Chondrocyte (in vitro differentiated cells): ENCODE measurements around the gene CHCHD1. TPM values are rescaled to one million over a fixed set of nuclear protein-coding genes. Genes with fewer than 3 reads are reported as not detected.
"Not testable (repeated sequence)": the region's sequence is repeated elsewhere in the genome, so short reads cannot be mapped to it uniquely, and the experiment has no call there.

Experiments
- DNase-seq: peaks from one replicate; pipeline ENCODE4 v3.0.0; 2021; ENCODE audit warnings: mixed read lengths, low spot score
- H3K27ac Mint-ChIP-seq: one replicate; pipeline ENCODE4 v1.8.0; 2021; ENCODE audit warnings: mild to moderate bottlenecking, moderate library complexity, mixed read lengths; ENCODE audit not compliant: unreplicated experiment
- H3K27me3 Mint-ChIP-seq: 2 replicates; pipeline ENCODE4 v1.8.0; 2021; ENCODE audit warnings: low read depth, mixed read lengths
- H3K36me3 Mint-ChIP-seq: 2 replicates; pipeline ENCODE4 v1.8.0; 2021; ENCODE audit warnings: low read depth, mixed read lengths
- H3K4me1 Mint-ChIP-seq: 2 replicates; pipeline ENCODE4 v1.8.0; 2021; ENCODE audit warnings: low read depth, mild to moderate bottlenecking, mixed read lengths
- H3K4me3 Mint-ChIP-seq: one replicate; pipeline ENCODE4 v1.8.0; 2021; ENCODE audit warnings: mild to moderate bottlenecking, moderate library complexity, mixed read lengths; ENCODE audit not compliant: unreplicated experiment
- H3K9me3 Mint-ChIP-seq: 2 replicates; pipeline ENCODE4 v1.8.0; 2021; ENCODE audit warnings: low read depth, mixed read lengths
- total RNA-seq: library from RNA; stranded (reverse); gene quantifications from 3 replicates; pipeline ENCODE4 v1.2.1, GENCODE V29; 2021
- TF ChIP-seq, protein P1 (sequence below): fragments of 200-600 bp; sonication (generic); IDR thresholded peaks from 2 replicates; pipeline ENCODE4 v1.5.0; 2021; ENCODE audit warnings: antibody characterized with exemption, mild to moderate bottlenecking, moderate library complexity

Gene CHCHD1
- total RNA-seq, 1 donor from 2014 or later = 17.4 TPM

- Mint-ChIP-seq H3K9me3 (no peaks in the 10 kb centered on the region), H3K27ac (no peak overlapping the region), H3K4me3 (no peak overlapping the region), H3K4me1 (peaks cover 15% of the 10 kb centered on the region), H3K27me3 (no peaks in the 10 kb centered on the region), H3K36me3 (peaks cover 12% of the 10 kb centered on the region)
- TF ChIP-seq, protein P1, sequence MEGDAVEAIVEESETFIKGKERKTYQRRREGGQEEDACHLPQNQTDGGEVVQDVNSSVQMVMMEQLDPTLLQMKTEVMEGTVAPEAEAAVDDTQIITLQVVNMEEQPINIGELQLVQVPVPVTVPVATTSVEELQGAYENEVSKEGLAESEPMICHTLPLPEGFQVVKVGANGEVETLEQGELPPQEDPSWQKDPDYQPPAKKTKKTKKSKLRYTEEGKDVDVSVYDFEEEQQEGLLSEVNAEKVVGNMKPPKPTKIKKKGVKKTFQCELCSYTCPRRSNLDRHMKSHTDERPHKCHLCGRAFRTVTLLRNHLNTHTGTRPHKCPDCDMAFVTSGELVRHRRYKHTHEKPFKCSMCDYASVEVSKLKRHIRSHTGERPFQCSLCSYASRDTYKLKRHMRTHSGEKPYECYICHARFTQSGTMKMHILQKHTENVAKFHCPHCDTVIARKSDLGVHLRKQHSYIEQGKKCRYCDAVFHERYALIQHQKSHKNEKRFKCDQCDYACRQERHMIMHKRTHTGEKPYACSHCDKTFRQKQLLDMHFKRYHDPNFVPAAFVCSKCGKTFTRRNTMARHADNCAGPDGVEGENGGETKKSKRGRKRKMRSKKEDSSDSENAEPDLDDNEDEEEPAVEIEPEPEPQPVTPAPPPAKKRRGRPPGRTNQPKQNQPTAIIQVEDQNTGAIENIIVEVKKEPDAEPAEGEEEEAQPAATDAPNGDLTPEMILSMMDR = peak; percentile 13
- DNase-seq = no peak
Observed at GRCh38 chr10:73819513-73820093, 37.8 kb downstream of the CHCHD1 start.

- TF ChIP-seq, protein P1 = no peak
- Mint-ChIP-seq H3K4me3 (no peak overlapping the region), H3K36me3 (peaks cover 8% of the 10 kb centered on the region), H3K4me1 (peaks cover 15% of the 10 kb centered on the region), H3K27ac (no peak overlapping the region), H3K9me3 (no peaks in the 10 kb centered on the region), H3K27me3 (no peaks in the 10 kb centered on the region)
- no peak for DNase-seq
Observed at GRCh38 chr10:73823391-73823790, 41.5 kb downstream of the CHCHD1 start.

GRCh38 chr10:73824146-73824725 lies 42.4 kb downstream of the CHCHD1 start:
- H3K4me3 Mint-ChIP-seq = no peak overlapping the region

DNA sequence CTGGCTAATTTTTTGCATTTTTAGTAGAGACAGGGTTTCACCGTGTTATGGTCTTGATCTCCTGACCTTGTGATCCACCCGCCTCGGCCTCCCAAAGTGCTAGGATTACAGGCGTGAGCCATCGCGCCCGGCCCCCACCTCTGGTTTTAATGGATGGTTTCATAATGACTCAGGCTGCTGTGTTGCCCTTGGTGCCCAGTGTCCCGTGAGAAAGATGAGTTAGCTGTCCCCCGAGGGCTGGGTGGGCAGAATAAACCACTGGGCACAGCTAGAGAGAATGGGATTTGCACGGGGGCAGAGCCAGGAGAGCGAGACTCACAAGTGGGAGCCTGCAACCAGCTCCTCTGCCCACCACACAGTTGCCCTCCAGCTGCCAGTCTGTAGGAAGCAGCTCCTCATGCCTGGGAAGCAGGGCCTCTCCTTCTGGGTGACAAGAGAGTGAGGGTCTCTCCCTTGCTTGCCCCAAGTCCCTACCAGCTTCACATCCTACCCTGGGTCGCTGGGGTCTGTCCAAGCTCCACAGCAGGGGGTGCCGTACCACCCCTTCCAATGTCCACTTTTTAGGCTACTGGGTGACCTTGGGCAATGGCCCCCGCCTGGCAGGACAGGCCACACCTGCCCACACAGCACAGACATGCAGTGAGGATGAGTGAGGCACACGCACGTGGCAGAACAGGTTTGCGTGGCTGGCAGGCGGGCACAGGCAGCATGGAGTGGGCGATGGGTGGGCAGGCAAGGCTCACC lies 45.7 kb downstream of the CHCHD1 start:
- Mint-ChIP-seq H3K36me3 (peaks cover 3% of the 10 kb centered on the region), H3K27me3 (no peaks in the 10 kb centered on the region), H3K27ac (peak overlapping the region; percentile 32), H3K4me3 (no peak overlapping the region), H3K4me1 (peaks cover 11% of the 10 kb centered on the region), H3K9me3 (no peaks in the 10 kb centered on the region)
- DNase-seq = peak; percentile 61
- TF ChIP-seq, protein P1 = no peak

More at GRCh38 chr10:73824146-73824725, 42.4 kb downstream of the CHCHD1 start:
- Mint-ChIP-seq H3K4me1 (peaks cover 15% of the 10 kb centered on the region), H3K27me3 (no peaks in the 10 kb centered on the region), H3K36me3 (peaks cover 8% of the 10 kb centered on the region), H3K9me3 (no peaks in the 10 kb centered on the region), H3K27ac (no peak overlapping the region)
- DNase-seq = no peak
- TF ChIP-seq, protein P1 = no peak

DNA sequence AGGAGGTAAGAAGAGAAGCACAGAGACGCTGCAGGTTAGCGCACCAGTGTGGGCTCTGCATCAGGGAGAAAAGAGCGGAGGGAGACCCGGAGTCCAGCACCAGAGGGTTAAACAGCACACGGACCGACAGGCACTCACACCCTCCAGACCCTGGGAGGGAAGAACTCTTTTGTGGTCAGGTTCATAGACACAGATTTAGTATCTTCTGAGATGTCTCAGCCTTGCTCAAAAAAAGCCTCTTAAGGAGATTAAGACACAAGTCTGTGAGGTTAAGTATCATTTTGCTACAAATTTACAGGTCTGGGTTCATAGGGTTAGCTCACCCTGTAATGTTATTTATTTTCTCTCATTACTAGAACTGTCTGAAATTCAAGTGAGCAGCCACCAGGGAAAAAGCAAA lies 46.3 kb downstream of the CHCHD1 start:
- Mint-ChIP-seq H3K4me1 (peaks cover 11% of the 10 kb centered on the region), H3K4me3 (no peak overlapping the region), H3K27me3 (no peaks in the 10 kb centered on the region), H3K36me3 (peaks cover 2% of the 10 kb centered on the region), H3K9me3 (no peaks in the 10 kb centered on the region), H3K27ac (no peak overlapping the region)
- TF ChIP-seq, protein P1 = no peak
- no peak for DNase-seq

DNA sequence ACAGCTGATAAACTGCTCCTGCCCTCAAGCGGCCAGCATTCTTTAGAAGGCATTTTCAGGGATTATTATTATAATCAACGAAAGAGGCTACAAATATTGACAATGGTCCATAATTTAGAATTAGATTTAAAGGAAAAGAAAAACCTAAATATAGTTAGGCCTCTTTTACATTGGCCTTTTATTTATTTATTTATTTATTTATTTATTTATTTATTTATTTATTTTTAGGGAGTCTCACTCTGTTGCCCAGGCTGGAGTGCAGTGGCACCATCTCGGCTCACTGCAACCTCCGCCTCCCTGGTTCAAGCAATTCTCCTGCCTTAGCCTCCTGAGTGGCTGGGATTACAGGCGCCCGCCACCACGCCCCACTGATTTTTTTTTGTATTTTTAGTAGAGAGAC lies 47.2 kb downstream of the CHCHD1 start:
- H3K27me3 Mint-ChIP-seq, H3K9me3 Mint-ChIP-seq, H3K4me3 Mint-ChIP-seq, H3K27ac Mint-ChIP-seq, DNase-seq, H3K36me3 Mint-ChIP-seq: not testable (repeated sequence)
- peaks cover 11% of the 10 kb centered on the region for H3K4me1 Mint-ChIP-seq
